IPS-18c (cell line): ENCODE data around the gene GUSB.
"Not testable (repeated sequence)": the region's sequence is repeated elsewhere in the genome, so short reads cannot be mapped to it uniquely, and the experiment has no call there.

Experiments used
- H3K4me3 ChIP-seq: 2 replicates; pipeline ENCODE4 v1.7.0; 2013; ENCODE audit warnings: low read depth, mild to moderate bottlenecking, low read length, moderate library complexity; ENCODE audit not compliant: insufficient read depth
- H3K9me3 ChIP-seq: one replicate; pipeline ENCODE4 v1.6.1; 2013; ENCODE audit warnings: mild to moderate bottlenecking, low read length, moderate library complexity; ENCODE audit not compliant: control insufficient read depth, insufficient read depth

The GUSB gene

GRCh38 chr7:65953890-65954450, 28.0 kb downstream of the GUSB start:
- Histone ChIP-seq H3K9me3 (no peaks in the 10 kb centered on the region), H3K4me3 (no peak overlapping the region)

GRCh38 chr7:65953001-65953720, 28.9 kb downstream of the GUSB start:
- Histone ChIP-seq H3K4me3 (no peak overlapping the region), H3K9me3 (no peaks in the 10 kb centered on the region)

- no peaks in the 10 kb centered on the region for H3K9me3 ChIP-seq
- H3K4me3 ChIP-seq, result no peak overlapping the region
Observed at GRCh38 chr7:65951837-65952578, 30.0 kb downstream of the GUSB start.

DNA sequence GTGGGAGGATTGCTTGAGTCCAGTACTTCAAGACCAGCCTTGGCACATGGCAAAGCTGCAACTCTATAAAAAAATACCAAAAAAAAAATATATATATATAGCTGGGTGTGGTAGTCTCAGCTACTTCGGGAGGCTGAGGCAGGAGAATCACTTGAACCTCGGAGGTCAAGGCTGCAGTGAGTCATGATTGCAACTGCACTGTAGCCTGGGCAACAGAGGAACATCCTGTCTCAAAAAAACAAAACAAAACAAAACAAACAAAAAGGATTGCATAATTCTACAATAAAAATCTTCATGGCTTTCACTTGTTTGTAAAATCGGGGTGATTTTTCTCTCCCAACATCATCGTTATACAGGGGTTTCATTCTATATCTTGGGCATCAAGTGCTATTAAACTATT, 35.1 kb downstream of the GUSB start:
- H3K9me3 ChIP-seq, result no peaks in the 10 kb centered on the region
- no peak overlapping the region for H3K4me3 ChIP-seq

DNA sequence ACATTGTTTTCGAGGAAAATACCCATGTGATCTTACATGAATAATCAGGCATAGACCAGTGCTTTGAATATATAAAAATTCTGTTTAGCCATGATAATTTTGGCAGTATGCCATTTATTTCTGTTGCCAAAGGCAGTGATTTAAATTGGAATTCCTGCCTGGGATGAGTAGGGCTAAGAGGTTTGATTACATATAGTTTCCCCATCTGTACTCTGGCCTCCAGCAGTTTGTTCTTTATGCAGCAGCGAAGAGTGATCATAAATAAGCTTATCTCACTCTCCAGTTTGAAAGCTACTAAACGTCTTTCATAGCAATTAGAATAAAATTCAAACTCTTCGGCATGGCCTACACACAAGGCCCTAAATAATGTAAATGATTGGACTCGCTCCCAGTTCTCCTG, 36.2 kb downstream of the GUSB start:
- not testable (repeated sequence) for H3K4me3 ChIP-seq, H3K9me3 ChIP-seq

- no peak overlapping the region for H3K4me3 ChIP-seq
- H3K9me3 ChIP-seq, result no peaks in the 10 kb centered on the region
Observed at GRCh38 chr7:65938336-65938895, 43.6 kb downstream of the GUSB start.

DNA sequence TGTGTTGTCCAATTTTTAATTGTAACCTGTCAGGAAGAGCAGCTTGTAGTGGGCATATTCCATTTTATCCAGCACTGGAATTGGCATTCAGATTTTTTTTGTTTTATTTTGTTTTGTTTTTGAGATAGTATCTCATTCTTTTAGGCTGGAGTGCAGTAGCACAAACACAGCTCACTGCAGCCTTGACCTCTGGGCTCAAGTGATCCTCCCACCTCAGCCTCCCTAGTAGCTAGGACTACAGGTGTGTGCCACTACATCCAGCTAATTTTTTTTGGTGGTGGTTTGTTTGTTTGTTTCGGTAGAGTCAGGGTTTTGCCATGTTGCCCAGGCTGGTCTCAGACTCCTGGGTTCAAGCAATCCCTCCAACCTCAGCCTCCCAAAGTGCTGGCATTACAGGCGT, 44.7 kb downstream of the GUSB start:
- no peaks in the 10 kb centered on the region for H3K9me3 ChIP-seq
- no peak overlapping the region for H3K4me3 ChIP-seq

DNA sequence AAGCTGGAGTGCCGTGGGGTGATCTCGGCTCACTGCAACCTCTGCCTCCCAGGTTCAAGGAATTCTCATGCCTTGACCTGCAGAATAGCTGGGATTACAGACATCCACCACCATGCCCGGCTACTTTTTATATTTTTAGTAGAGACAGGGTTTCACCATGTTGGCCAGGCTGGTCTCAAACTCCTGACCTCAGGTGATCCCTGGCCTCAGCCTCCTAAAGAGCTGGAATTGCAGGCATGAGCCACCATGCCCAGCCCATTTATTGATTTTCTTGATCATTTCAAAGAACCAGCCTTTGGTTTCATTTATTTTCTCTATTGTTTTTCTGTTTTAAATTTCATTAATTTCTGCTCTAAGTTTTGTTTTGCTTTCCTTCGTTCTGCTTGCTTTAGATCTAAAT, 50.3 kb downstream of the GUSB start:
- H3K4me3 ChIP-seq, result no peak overlapping the region

GRCh38 chr7:65927489-65928448, 54.2 kb downstream of the GUSB start:
- H3K4me3 ChIP-seq, result no peak overlapping the region
- H3K9me3 ChIP-seq, result no peaks in the 10 kb centered on the region

More for the DNA sequence above, 50.3 kb downstream of the GUSB start:
- H3K9me3 ChIP-seq, result no peaks in the 10 kb centered on the region

DNA sequence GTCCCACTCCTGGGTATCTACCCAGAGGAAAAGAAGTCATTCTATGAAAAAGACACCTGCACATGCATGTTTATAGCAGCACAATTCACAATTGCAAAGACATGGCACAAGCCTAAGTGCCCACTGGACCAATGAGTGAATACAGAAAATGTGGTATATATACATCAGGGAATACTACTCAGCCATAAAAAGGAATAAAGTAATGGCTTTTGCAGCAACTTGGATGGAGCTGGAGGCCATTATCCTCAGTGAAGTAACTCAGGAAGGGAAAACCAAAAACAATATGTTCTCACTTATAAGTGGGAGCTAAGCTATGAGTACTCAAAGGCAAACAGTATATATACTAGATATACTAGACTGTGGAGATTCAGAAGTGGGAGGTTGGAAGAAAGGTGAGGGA, 55.4 kb downstream of the GUSB start:
- Histone ChIP-seq H3K4me3 (no peak overlapping the region), H3K9me3 (no peaks in the 10 kb centered on the region)

DNA sequence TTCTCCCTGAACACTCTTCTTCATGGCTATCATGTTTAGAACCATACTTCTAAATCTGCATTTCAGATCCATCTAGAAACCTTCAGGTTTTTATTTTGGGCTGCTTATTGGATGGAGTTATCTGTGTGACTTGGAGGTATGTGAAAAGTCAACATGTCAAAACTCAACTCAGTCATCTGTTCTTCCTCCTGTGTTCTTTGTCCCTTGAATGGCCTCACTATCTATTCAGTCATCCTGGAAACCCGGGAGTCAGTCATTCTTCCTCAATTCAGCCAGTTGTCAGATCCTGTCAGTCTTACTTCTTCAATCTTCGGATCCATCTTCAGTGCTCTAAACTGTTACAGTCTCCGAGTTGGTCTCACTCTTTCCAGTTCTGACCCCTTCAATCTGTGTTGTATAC, 57.0 kb downstream of the GUSB start:
- no peaks in the 10 kb centered on the region for H3K9me3 ChIP-seq
- no peak overlapping the region for H3K4me3 ChIP-seq

DNA sequence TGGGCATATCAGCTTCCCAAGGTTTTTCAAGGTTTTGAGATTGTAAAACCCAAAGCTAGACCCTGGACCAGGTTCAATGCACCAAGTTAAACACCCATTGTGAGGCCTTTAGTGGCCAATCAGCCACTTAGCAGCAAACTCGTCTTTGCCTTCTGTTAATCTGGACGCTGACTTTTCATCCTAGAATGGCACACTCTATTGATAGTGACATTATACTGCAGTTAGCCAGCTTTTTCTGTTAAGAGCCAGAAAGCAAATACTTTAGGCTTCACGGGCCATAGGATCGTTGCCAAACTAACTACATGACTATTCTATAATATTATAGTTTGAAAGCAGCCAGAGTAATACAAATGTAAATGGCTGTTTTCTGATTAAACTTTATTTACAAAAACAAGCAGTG, 57.8 kb downstream of the GUSB start:
- Histone ChIP-seq H3K4me3 (no peak overlapping the region), H3K9me3 (no peaks in the 10 kb centered on the region)

DNA sequence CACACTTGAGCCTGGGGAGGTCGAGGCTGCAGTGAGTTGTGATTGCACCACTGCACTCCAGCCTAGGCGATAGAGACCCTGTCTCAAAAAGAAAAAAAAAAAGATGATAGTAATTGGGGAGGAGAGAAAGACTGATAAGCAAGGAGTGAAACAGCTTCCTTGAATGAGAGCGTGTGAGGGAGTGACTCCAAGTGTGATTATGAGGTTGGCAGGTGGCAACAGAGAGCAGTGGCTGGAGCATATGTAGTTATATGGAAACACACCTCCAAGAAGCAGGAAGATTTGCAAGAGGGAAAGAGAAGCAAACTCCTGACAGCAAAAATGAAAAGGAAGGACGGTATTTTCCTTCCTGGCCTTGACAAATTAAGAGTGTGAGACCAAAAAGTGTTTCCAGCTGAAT, 58.7 kb downstream of the GUSB start:
- no peak overlapping the region for H3K4me3 ChIP-seq
- no peaks in the 10 kb centered on the region for H3K9me3 ChIP-seq

DNA sequence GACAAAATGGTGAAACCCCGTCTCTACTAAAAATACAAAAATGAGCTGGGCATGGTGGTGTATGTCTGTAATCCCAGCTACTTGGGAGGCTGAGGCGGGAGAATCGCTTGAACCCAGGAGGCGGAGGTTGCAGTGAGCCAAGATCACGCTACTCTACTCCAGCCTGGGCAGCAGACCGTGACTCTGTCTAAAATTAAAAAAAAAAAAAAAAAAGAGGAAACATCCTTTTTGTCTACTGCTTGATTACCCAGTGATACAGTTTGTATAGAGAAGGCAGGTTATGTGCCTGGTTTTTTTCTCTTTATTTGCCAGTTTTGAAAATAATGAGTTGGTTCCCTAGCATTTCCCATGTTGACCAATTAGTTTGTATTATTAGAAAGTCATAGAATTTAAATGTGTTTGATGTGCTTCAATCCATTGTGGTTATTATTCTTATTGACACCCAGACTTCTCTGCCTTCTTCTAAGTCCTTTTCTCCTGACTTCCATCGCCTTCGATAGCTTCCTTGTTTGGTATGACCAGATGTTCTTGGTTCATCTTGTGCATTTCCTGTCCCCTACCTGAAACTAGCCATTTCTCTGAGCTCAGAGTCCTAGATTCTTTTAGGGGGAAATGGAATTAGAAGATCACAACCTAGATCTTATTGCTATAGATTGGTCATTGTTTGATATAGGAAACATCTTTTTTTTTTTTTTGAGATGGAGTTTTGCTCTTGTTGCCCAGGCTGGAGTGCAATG, 65.9 kb downstream of the GUSB start:
- no peak overlapping the region for H3K4me3 ChIP-seq
- H3K9me3 ChIP-seq, result no peaks in the 10 kb centered on the region

DNA sequence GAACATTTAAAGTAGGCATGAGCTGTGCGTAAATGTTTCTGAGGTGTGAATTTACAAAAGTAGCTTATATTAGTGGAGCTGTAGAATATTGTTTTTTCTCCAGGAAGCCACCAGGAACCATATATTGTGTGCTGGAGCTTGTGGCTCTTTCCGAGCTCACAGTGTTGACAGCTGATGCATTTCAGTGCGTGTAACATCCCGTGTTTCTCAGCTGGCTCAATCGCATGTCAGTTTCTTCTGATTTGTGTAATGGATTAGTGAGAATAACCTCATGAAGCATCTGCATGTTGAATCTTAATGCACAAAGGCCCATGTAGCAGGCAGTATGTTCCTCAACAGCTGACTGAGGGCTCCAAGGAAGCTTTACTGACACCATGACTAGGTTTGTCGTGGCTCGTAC, 69.8 kb downstream of the GUSB start:
- Histone ChIP-seq H3K9me3 (no peaks in the 10 kb centered on the region), H3K4me3 (no peak overlapping the region)
